Umbilical cord (tissue), 2 donors: Measurements from ENCODE around the gene CTNNA2. TPM values are rescaled to one million over a fixed set of nuclear protein-coding genes. Genes with fewer than 3 reads are reported as not detected.

Experiments
- DNase-seq: peaks from one replicate; pipeline ENCODE4 v3.0.0-alpha.2; 2015; ENCODE audit warnings: low spot score
- total RNA-seq: library from RNA; depleted of rRNA; stranded (reverse); fragments of >200 nt; gene quantifications from one replicate; pipeline ENCODE4 v1.2.3, GENCODE V29; 2014; ENCODE audit warnings: low replicate concordance; ENCODE audit not compliant: insufficient read depth

Gene CTNNA2
- total RNA-seq, 1 donor from 2014 or later: 0.96 TPM

- DNase-seq: no peak
Measured at GRCh38 chr2:79980116-79980515, 467.3 kb downstream of the CTNNA2 start.

GRCh38 chr2:79980816-79981215 is 468.0 kb downstream of the CTNNA2 start:
- no peak for DNase-seq

GRCh38 chr2:79981316-79981715 is 468.5 kb downstream of the CTNNA2 start:
- no peak for DNase-seq

GRCh38 chr2:79982445-79982844 is 469.6 kb downstream of the CTNNA2 start:
- DNase-seq: no peak

GRCh38 chr2:79984476-79984875 is 471.6 kb downstream of the CTNNA2 start:
- no peak for DNase-seq

- no peak for DNase-seq
Measured at GRCh38 chr2:79985145-79985544, 472.3 kb downstream of the CTNNA2 start.

GRCh38 chr2:79985571-79985970 is 472.7 kb downstream of the CTNNA2 start:
- DNase-seq: no peak

- DNase-seq: no peak
Measured at GRCh38 chr2:79993144-79993543, 480.3 kb downstream of the CTNNA2 start.

- no peak for DNase-seq
Measured at GRCh38 chr2:79994161-79994560, 481.3 kb downstream of the CTNNA2 start.

GRCh38 chr2:79994965-79995364 is 482.1 kb downstream of the CTNNA2 start:
- DNase-seq: peak; percentile 36

GRCh38 chr2:79996709-79997108 is 483.9 kb downstream of the CTNNA2 start:
- no peak for DNase-seq

GRCh38 chr2:80001701-80002101 is 488.9 kb downstream of the CTNNA2 start:
- DNase-seq: peak; percentile 28

GRCh38 chr2:80002112-80002511 is 489.3 kb downstream of the CTNNA2 start:
- no peak for DNase-seq

- DNase-seq: no peak
Measured at GRCh38 chr2:80002568-80003157, 489.8 kb downstream of the CTNNA2 start.

GRCh38 chr2:80007777-80008503 is 495.1 kb downstream of the CTNNA2 start:
- no peak for DNase-seq

- no peak for DNase-seq
Measured at GRCh38 chr2:80008596-80008995, 495.7 kb downstream of the CTNNA2 start.

- no peak for DNase-seq
Measured at GRCh38 chr2:80009211-80009610, 496.4 kb downstream of the CTNNA2 start.

- no peak for DNase-seq
Measured at GRCh38 chr2:80012061-80012460, 499.2 kb downstream of the CTNNA2 start.

- no peak for DNase-seq
Measured at GRCh38 chr2:80014637-80015036, 501.8 kb downstream of the CTNNA2 start.

- no peak for DNase-seq
Measured at GRCh38 chr2:80016171-80016570, 503.3 kb downstream of the CTNNA2 start.

GRCh38 chr2:80019571-80020460 is 507.0 kb downstream of the CTNNA2 start:
- no peak for DNase-seq

- DNase-seq: no peak
Measured at GRCh38 chr2:80022018-80022417, 509.2 kb downstream of the CTNNA2 start.
